MCF 10A (cell line): ENCODE data around the gene TECPR2. TPM values are rescaled to one million over a fixed set of nuclear protein-coding genes. Genes with fewer than 3 reads are reported as not detected.

ENCODE experiments used
- BruUV-seq: library from RNA; stranded (reverse); fragments of 400-500 nt; replicated peaks from 2 replicates; lab custom pipeline; 2021; lab: Mats Ljungman, UMichigan
- CTCF ChIA-PET: fragments of 300-600 bp; sonication (Branson Sonifier 250); formaldehyde crosslinking; extraction: SDS; loops from one replicate; lab custom pipeline; 2021; ENCODE audit warnings: antibody characterized with exemption, inconsistent platforms; lab: Yijun Ruan, JAX
- POLR2A ChIA-PET: fragments of 300-600, 350-650 bp; sonication (Branson Sonifier 250); formaldehyde crosslinking; extraction: SDS; loops from one replicate; lab custom pipeline; 2020; ENCODE audit warnings: antibody characterized with exemption, inconsistent platforms; lab: Yijun Ruan, JAX
- DNase-seq: peaks from one replicate; pipeline ENCODE4 v3.0.0-alpha.2; 2018; ENCODE audit not compliant: unreplicated experiment
- H3K27ac Mint-ChIP-seq: one replicate; pipeline ENCODE4 v1.8.0; 2022; ENCODE audit warnings: mild to moderate bottlenecking, low read depth, mixed read lengths; ENCODE audit not compliant: unreplicated experiment
- H3K27me3 Mint-ChIP-seq: one replicate; pipeline ENCODE4 v1.8.0; 2022; ENCODE audit warnings: mixed read lengths; ENCODE audit not compliant: insufficient read depth, unreplicated experiment
- H3K36me3 Mint-ChIP-seq: one replicate; pipeline ENCODE4 v1.8.0; 2022; ENCODE audit warnings: mild to moderate bottlenecking, moderate library complexity, mixed read lengths; ENCODE audit not compliant: insufficient read depth, unreplicated experiment
- H3K4me1 Mint-ChIP-seq: one replicate; pipeline ENCODE4 v1.8.0; 2022; ENCODE audit warnings: mixed read lengths; ENCODE audit not compliant: insufficient read depth, unreplicated experiment
- H3K4me3 Mint-ChIP-seq: one replicate; pipeline ENCODE4 v1.8.0; 2022; ENCODE audit warnings: mild to moderate bottlenecking, moderate library complexity, mixed read lengths; ENCODE audit not compliant: unreplicated experiment
- H3K9me3 Mint-ChIP-seq: one replicate; pipeline ENCODE4 v1.8.0; 2022; ENCODE audit warnings: mixed read lengths; ENCODE audit not compliant: unreplicated experiment
- intact Hi-C: fragments of 100-400 bp; cut with micrococcal nuclease; formaldehyde crosslinking; loops from 2 replicates; pipeline ENCODE4 v1.14.1; 2022
- total RNA-seq: library from RNA; stranded (reverse); gene quantifications from 2 replicates; pipeline ENCODE4 v1.2.3, GENCODE V29; 2022
- TF ChIP-seq, protein P1 (sequence below): fragments of 200-600 bp; IDR thresholded peaks from one replicate; pipeline ENCODE4 v1.8.0; 2022; ENCODE audit warnings: antibody characterized with exemption, mild to moderate bottlenecking; ENCODE audit not compliant: unreplicated experiment

Gene TECPR2
- total RNA-seq, 1 experiment from 2014 or later: 18.4 TPM

DNA sequence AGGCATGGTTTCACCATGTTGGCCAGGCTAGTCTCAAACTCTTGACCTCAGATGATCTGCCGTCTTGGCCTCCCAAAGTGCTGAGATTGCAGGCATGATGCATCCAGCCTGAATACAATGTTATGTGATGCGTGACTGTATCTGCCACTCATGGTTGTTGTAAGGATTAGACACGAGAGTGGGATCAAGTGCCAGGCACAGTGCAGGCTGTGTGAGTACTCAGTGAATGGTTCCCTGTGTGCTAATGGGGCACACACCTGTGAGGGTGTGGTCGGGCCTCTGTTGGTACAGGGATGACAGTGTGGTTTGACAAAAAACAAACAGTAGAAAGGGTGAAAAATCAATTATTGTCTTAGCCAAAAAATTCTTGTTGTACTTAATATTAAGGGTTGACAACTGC lies 61.8 kb downstream of the TECPR2 start:
- no peaks in the 10 kb centered on the region for H3K4me1 Mint-ChIP-seq
- H3K36me3 Mint-ChIP-seq: peaks cover 51% of the 10 kb centered on the region
- no peak for DNase-seq
- POLR2A ChIA-PET: no interaction called here
- H3K27me3 Mint-ChIP-seq: no peaks in the 10 kb centered on the region
- no TSS peak for BruUV-seq
- H3K27ac Mint-ChIP-seq: no peak overlapping the region
- H3K9me3 Mint-ChIP-seq: no peaks in the 10 kb centered on the region
- TF ChIP-seq, protein P1, sequence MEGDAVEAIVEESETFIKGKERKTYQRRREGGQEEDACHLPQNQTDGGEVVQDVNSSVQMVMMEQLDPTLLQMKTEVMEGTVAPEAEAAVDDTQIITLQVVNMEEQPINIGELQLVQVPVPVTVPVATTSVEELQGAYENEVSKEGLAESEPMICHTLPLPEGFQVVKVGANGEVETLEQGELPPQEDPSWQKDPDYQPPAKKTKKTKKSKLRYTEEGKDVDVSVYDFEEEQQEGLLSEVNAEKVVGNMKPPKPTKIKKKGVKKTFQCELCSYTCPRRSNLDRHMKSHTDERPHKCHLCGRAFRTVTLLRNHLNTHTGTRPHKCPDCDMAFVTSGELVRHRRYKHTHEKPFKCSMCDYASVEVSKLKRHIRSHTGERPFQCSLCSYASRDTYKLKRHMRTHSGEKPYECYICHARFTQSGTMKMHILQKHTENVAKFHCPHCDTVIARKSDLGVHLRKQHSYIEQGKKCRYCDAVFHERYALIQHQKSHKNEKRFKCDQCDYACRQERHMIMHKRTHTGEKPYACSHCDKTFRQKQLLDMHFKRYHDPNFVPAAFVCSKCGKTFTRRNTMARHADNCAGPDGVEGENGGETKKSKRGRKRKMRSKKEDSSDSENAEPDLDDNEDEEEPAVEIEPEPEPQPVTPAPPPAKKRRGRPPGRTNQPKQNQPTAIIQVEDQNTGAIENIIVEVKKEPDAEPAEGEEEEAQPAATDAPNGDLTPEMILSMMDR: no peak
- intact Hi-C loops: no loop called here
- CTCF ChIA-PET: no interaction called here
- H3K4me3 Mint-ChIP-seq: no peak overlapping the region

DNA sequence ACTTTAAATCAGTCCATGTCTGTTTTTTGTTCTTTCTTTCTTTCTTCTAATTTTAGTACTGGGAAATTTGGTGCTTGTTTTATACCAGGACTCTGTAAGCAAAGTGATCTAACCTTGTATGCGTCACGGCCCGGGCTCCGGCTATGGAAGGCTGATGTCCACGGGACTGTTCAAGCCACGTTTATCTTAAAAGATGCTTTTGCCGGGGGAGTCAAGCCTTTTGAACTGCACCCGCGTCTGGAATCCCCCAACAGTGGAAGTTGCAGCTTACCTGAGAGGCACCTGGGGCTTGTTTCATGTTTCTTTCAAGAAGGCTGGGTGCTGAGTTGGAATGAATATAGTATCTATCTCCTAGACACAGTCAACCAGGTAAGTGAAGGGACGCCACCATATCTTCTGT lies 62.2 kb downstream of the TECPR2 start:
- H3K27ac Mint-ChIP-seq: no peak overlapping the region
- no peak for DNase-seq
- no peaks in the 10 kb centered on the region for H3K27me3 Mint-ChIP-seq
- no peaks in the 10 kb centered on the region for H3K9me3 Mint-ChIP-seq
- intact Hi-C loops: no loop called here
- POLR2A ChIA-PET: no interaction called here
- BruUV-seq: no TSS peak
- no peaks in the 10 kb centered on the region for H3K4me1 Mint-ChIP-seq
- TF ChIP-seq, protein P1: no peak
- peaks cover 53% of the 10 kb centered on the region for H3K36me3 Mint-ChIP-seq
- no peak overlapping the region for H3K4me3 Mint-ChIP-seq
- CTCF ChIA-PET: no interaction called here

DNA sequence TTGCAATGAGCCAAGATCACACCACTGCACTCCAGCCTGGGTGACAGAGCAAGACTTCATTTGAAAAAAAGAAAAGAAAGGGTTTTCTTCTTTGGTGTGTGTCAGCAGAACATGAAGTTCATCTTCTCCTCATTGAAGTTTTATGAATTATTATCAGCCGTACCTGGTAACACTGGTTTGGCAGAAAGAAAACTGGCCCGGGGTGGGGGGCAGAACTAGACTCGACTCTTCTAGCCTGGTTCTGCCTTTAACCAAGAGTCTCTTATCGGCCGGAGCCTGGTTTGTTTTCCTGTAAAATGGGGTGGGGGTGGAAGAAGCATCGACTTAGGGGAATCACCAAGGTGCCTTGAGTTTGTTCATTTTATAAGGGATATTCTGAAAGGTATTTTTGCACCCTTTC lies 64.1 kb downstream of the TECPR2 start:
- DNase-seq: no peak
- peaks cover 6% of the 10 kb centered on the region for H3K4me1 Mint-ChIP-seq
- intact Hi-C loops: no loop called here
- no peak overlapping the region for H3K27ac Mint-ChIP-seq
- no peaks in the 10 kb centered on the region for H3K27me3 Mint-ChIP-seq
- H3K36me3 Mint-ChIP-seq: peaks cover 61% of the 10 kb centered on the region
- H3K9me3 Mint-ChIP-seq: no peaks in the 10 kb centered on the region
- ChIA-PET CTCF (no interaction called here), POLR2A (no interaction called here)
- no TSS peak for BruUV-seq
- H3K4me3 Mint-ChIP-seq: no peak overlapping the region
- TF ChIP-seq, protein P1: no peak

DNA sequence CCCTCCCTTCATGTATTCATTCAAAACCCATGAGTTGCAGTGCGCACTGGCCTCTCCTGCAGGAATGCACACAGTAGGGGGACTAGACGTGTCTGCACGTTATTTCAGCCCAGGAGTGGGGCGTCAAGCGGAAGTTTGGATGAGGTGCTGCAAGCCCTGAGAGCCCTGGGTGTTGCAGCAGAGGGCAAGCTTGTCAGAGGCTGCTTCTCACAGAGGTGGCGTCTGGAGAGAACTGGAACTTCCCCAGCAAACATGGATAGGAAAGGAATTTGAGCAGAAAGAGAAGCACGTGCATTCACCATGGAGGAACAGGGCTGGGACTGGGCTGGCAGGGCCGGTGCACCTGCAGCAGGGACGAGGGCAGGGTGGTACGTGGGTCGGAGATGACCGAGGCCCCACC lies 64.9 kb downstream of the TECPR2 start:
- ChIA-PET POLR2A (no interaction called here), CTCF (interaction anchor here (0.5 to 0.6 kb wide), 2 partner anchors 94 to 168 kb away, joined by 4 to 5 read pairs; no protein-coding TSS in a partner anchor)
- peaks cover 64% of the 10 kb centered on the region for H3K36me3 Mint-ChIP-seq
- intact Hi-C loops: no loop called here
- no peak overlapping the region for H3K27ac Mint-ChIP-seq
- H3K4me1 Mint-ChIP-seq: peaks cover 6% of the 10 kb centered on the region
- H3K9me3 Mint-ChIP-seq: no peaks in the 10 kb centered on the region
- DNase-seq: no peak
- TF ChIP-seq, protein P1: no peak
- no peak overlapping the region for H3K4me3 Mint-ChIP-seq
- H3K27me3 Mint-ChIP-seq: no peaks in the 10 kb centered on the region
- no TSS peak for BruUV-seq
